ENCODE data around the gene RBM19. TPM values are rescaled to one million over a fixed set of nuclear protein-coding genes. Genes with fewer than 3 reads are reported as not detected.

The RBM19 gene
- total and polyA plus RNA-seq, 4 donors, result 7.9 to 18.7 (median 9.0) TPM

- no peaks in the 10 kb centered on the region for H3K27me3 ChIP-seq (ENCODE audit: control insufficient read depth in 4 of 4, insufficient read depth in 4 of 4, low read length in 3 of 4)
- WGBS, result 95% methylated on average over 8 of the region's 8 CpGs
- H3K27ac ChIP-seq (ENCODE audit: low read depth in 1 of 2, low read length in 2 of 2), result no peak overlapping the region
- H3K4me1 ChIP-seq (ENCODE audit: control insufficient read depth in 4 of 4, insufficient read depth in 4 of 4, low read length in 3 of 4), result peaks cover 0 to 3% (median 0%) of the 10 kb centered on the region in 4 donors
- H3K4me3 ChIP-seq (ENCODE audit: low read depth in 1 of 3, low read length in 3 of 3), result no peak overlapping the region
- TF ChIP-seq FOXA1 (IDR thresholded peaks at IDR 0.05) (no peak), FOXA2 (IDR thresholded peaks at IDR 0.05) (no peak), RAD21 (IDR thresholded peaks at IDR 0.05) (no peak), NR2F2 (IDR thresholded peaks at IDR 0.05) (no peak), TAF1 (conservative IDR thresholded peaks at IDR 0.05) (no peak), ATF3 (IDR thresholded peaks at IDR 0.05) (no peak), JUND (IDR thresholded peaks at IDR 0.05) (no peak), GABPA (IDR thresholded peaks at IDR 0.05 in 1 of 2, conservative IDR thresholded peaks at IDR 0.05 in 1 of 2) (no peak), YY1 (IDR thresholded peaks at IDR 0.05) (no peak), ZBTB33 (IDR thresholded peaks at IDR 0.05) (no peak), HNF4A (conservative IDR thresholded peaks at IDR 0.05) (no peak), EGR1 (IDR thresholded peaks at IDR 0.05; ENCODE audit: low read depth in 2 of 2) (no peak), SP1 (IDR thresholded peaks at IDR 0.05) (no peak), CTCF (IDR thresholded peaks at IDR 0.05; ENCODE audit: low read depth, low read length, missing input control) (no peak), REST (IDR thresholded peaks at IDR 0.05) (no peak), HNF4G (IDR thresholded peaks at IDR 0.05) (no peak), RXRA (IDR thresholded peaks at IDR 0.05) (no peak), MAX (IDR thresholded peaks at IDR 0.05) (no peak)
- peaks cover 0 to 3% (median 1%) of the 10 kb centered on the region in 4 donors for H3K36me3 ChIP-seq (ENCODE audit: control insufficient read depth in 4 of 4, insufficient read depth in 3 of 4, low read depth in 1 of 4, low read length in 3 of 4)
- H3K9me3 ChIP-seq (ENCODE audit: control insufficient read depth in 4 of 4, low read length in 3 of 4), result no peaks in the 10 kb centered on the region
- H3K9ac ChIP-seq (ENCODE audit: low read depth in 1 of 2, low read length in 2 of 2), result no peak overlapping the region
- DNase-seq (ENCODE audit: low spot score), result no peak
These were observed 115.6 kb downstream of the RBM19 start for GRCh38 chr12:113850309-113851056.
